Adrenal gland (tissue), 12 donors: ENCODE data around the gene USP2. TPM values are rescaled to one million over a fixed set of nuclear protein-coding genes. Genes with fewer than 3 reads are reported as not detected.

ENCODE experiments used
- DNase-seq, 7 donors: peaks; one replicate each; pipeline ENCODE4 v3.0.0-alpha.2; 2019 to 2020
- H3K27ac ChIP-seq, 5 donors: fragments of 200-600 bp; sonication (generic) in 4 of 5; 1 replicate in 3 of 5; 2 replicates in 2 of 5; pipeline versions ENCODE4 v1.5.1 to v1.8.0; 2016 to 2020; ENCODE audit warnings: mild to moderate bottlenecking in 1 of 5
- H3K27me3 ChIP-seq: fragments of 200-600 bp; 2 replicates; pipeline ENCODE4 v1.8.0; 2021
- H3K36me3 ChIP-seq, 2 donors: fragments of 200-600 bp; replicated peaks in 1 of 2; 1 replicate in 1 of 2; 2 replicates in 1 of 2; pipeline versions ENCODE4 v1.5.1 to v1.8.0; 2018 to 2022
- H3K4me1 ChIP-seq, 2 donors: fragments of 200-600 bp; replicated peaks in 1 of 2; 1 replicate in 1 of 2; 2 replicates in 1 of 2; pipeline versions ENCODE4 v1.5.1 to v1.8.0; 2018 to 2021
- H3K4me3 ChIP-seq, 4 donors: fragments of 200-600 bp; sonication (generic) in 3 of 4; one replicate each; pipeline ENCODE4 v1.5.1; 2016 to 2018
- H3K9me3 ChIP-seq, 3 donors: fragments of 200-600 bp; sonication (generic) in 1 of 3; replicated peaks in 1 of 3; 1 replicate in 2 of 3; 2 replicates in 1 of 3; pipeline versions ENCODE4 v1.5.1 to v1.8.0; 2016 to 2021
- POLR2A ChIP-seq, 2 donors: fragments of 450-650 bp; IDR thresholded peaks; one replicate each; pipeline ENCODE4 v1.6.1; 2017; ENCODE audit warnings: antibody characterized with exemption in 2 of 2, mild to moderate bottlenecking in 2 of 2, moderate library complexity in 1 of 2
- WGBS, 4 donors: extraction: QIAGEN DNeasy Blood & Tissue Kit in 2 of 4; methylation state at CpG; one replicate each; pipeline versions ENCODE4 v1.1.5 to v1.1.7; 2013 to 2017; 5-methylcytosine and 5-hydroxymethylcytosine counted together
- intact Hi-C, 2 donors: fragments of 100-400 bp; cut with DNase I; formaldehyde crosslinking; loops; one replicate each; pipeline versions ENCODE4 v1.14.1 to v1.15.0; 2022 to 2023
- polyA plus RNA-seq, 3 donors: library from polyadenylated mRNA; stranded (reverse); fragments of 200-250 nt in 2 of 3; fragments of 350-450 nt in 1 of 3; fragmentation: Illumina TruSeq in 1 of 3; extraction: RNeasy Lipid Tissue Mini Kit (QIAGEN cat#74804) in 1 of 3; gene quantifications; one replicate each; pipeline ENCODE4 v1.2.3, GENCODE V29; 2013 to 2014
- total RNA-seq, 9 donors: library from RNA; depleted of rRNA in 4 of 9; stranded (reverse); fragments of >200 nt in 4 of 9; fragments of 120-200 nt in 1 of 9; fragmentation: NEBNext Ultra II Directional in 1 of 9; extraction: Animal tissue kit (Norgen Biotek cat#: 25700) in 1 of 9; gene quantifications; one replicate each; pipeline versions ENCODE4 v1.1.0 to v1.2.4, GENCODE V29; 2013 to 2023
- TF ChIP-seq, protein P1 (sequence below), 6 experiments: fragments of 450-650 bp in 4 of 6; fragments of 200-600 bp in 2 of 6; sonication (generic) in 1 of 6; IDR thresholded peaks; 1 replicate in 5 of 6; 2 replicates in 1 of 6; pipeline versions ENCODE4 v1.5.1 to v1.8.0; 2016 to 2021; ENCODE audit warnings: antibody characterized with exemption in 6 of 6, mild to moderate bottlenecking in 2 of 6, moderate library complexity in 1 of 6
- donor health status: healthy with polysubstance abuse.
- donor health status: Bipolar disorder and iron deficiency.
- donor health status: DM: yes; HTN: yes; CAD: no.
- donor health status: DM: no; HTN: no; CAD: no.
- donor health status: DM: no; HTN: no; CAD: no.
- donor health status: DM: yes; HTN: yes; CAD: no.

Gene USP2
- total and polyA plus RNA-seq, 12 donors, result 1.8 to 28.7 (median 9.3) TPM

DNA sequence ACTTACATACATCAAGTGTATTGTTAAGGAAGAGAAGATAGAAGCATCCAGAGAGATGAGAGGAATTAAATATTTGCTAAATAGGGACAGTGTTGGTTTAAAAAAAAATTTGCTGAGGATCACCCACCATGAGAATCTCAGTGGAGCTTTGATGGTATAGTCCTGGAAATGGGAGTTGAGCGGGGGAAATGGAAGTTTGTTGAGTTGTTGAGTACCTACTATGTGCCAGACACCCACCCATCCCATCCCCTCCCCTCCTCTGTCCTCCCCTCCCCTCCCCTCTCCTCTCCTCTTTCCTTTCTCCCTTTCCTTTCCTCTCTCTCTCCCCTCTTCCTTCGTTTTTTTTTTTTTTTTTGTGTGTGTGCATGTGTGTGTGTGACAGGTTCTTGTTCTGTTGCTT is 30.3 kb downstream of the USP2 start:
- no peak for DNase-seq
- TF ChIP-seq POLR2A (IDR thresholded peaks at IDR 0.05), result no peak
- TF ChIP-seq, protein P1, sequence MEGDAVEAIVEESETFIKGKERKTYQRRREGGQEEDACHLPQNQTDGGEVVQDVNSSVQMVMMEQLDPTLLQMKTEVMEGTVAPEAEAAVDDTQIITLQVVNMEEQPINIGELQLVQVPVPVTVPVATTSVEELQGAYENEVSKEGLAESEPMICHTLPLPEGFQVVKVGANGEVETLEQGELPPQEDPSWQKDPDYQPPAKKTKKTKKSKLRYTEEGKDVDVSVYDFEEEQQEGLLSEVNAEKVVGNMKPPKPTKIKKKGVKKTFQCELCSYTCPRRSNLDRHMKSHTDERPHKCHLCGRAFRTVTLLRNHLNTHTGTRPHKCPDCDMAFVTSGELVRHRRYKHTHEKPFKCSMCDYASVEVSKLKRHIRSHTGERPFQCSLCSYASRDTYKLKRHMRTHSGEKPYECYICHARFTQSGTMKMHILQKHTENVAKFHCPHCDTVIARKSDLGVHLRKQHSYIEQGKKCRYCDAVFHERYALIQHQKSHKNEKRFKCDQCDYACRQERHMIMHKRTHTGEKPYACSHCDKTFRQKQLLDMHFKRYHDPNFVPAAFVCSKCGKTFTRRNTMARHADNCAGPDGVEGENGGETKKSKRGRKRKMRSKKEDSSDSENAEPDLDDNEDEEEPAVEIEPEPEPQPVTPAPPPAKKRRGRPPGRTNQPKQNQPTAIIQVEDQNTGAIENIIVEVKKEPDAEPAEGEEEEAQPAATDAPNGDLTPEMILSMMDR (IDR thresholded peaks at IDR 0.05), result no peak
- Histone ChIP-seq H3K4me3 (no peak overlapping the region), H3K9me3 (no peaks in the 10 kb centered on the region), H3K4me1 (peaks cover 3 to 7% of the 10 kb centered on the region in 2 donors), H3K36me3 (no peaks in the 10 kb centered on the region), H3K27me3 (no peaks in the 10 kb centered on the region), H3K27ac (no peak overlapping the region)
- WGBS, 4 donors, result 44 to 94% (median 49%) methylated on average over 1 to 2 of the region's 2 CpGs
- intact Hi-C loops, result loop anchor here in 1 of 2 donors (10.0 kb wide), 1 partner anchor 124 kb away; no protein-coding TSS in a partner anchor

DNA sequence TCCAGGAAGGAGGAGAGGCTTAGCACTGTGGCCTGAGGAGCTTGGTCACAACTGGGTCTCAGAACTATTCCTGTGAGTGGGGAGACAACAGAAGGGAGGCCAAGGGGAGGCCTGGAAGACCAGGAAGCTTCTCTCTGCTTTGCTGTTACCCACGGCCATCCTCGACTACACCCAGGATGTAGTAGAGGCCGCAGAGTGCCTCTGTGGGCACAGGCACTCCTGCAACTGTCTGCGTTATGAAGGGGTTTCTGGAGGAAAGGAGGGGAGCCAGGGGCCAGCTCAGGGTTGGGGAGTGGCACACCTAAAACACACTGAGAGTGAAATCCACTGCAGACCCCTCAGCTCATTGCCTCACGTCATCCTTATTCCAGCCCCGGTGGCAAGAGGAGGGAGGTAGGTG is 31.2 kb downstream of the USP2 start:
- no peaks in the 10 kb centered on the region for H3K36me3 ChIP-seq
- no peak overlapping the region for H3K4me3 ChIP-seq
- H3K4me1 ChIP-seq, result peaks cover 3 to 7% of the 10 kb centered on the region in 2 donors
- H3K27me3 ChIP-seq, result no peaks in the 10 kb centered on the region
- intact Hi-C loops, result loop anchor here in 1 of 2 donors (10.0 kb wide), 1 partner anchor 124 kb away; no protein-coding TSS in a partner anchor
- DNase-seq, result no peak
- 75 to 90% (median 82%) methylated on average over 2 to 6 of the region's 6 CpGs for WGBS, 4 donors
- H3K9me3 ChIP-seq, result no peaks in the 10 kb centered on the region
- TF ChIP-seq, protein P1 (IDR thresholded peaks at IDR 0.05), result no peak
- TF ChIP-seq POLR2A (IDR thresholded peaks at IDR 0.05), result no peak
- no peak overlapping the region for H3K27ac ChIP-seq

DNA sequence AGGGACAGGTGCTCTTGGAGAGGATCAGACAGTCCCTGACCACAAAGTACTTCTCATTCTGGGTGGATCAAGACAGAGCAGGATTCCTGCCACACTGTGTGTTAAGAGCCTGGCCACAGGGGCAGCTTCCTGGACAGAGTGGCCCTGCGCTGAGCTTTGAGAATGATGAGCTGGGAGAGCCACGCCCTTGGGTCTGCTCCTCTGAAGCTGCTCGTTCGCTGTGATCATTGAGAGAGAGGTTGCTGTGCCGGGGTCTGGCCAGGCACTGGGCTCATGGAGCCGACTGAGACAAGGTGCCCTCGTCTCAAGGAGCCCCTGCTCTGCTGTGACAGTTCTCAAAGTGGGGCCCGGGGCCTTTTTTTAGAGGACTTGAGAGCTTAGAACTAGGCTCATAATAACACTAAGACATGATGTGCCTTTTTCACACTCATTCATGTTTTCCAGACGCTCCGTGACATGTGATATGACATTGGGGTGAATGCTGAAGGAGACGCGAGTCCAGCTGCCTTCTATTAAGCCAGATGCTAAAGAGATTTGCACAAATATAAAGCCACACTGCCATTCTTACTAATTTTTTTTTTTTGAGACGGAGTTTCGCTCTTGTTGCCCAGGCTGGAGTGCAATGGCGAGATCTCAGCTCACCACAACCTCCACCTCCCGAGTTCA is 33.4 kb downstream of the USP2 start:
- Histone ChIP-seq H3K27me3 (no peaks in the 10 kb centered on the region), H3K4me1 (peaks cover 3 to 7% of the 10 kb centered on the region in 2 donors), H3K9me3 (no peaks in the 10 kb centered on the region), H3K27ac (no peak overlapping the region), H3K36me3 (no peaks in the 10 kb centered on the region), H3K4me3 (no peak overlapping the region)
- no peak for DNase-seq
- TF ChIP-seq, protein P1 (IDR thresholded peaks at IDR 0.05), result no peak
- no peak for TF ChIP-seq POLR2A (IDR thresholded peaks at IDR 0.05)
- 82 to 89% (median 85%) methylated on average over 15 to 16 of the region's 16 CpGs for WGBS, 4 donors
- intact Hi-C loops, result no loop called here

DNA sequence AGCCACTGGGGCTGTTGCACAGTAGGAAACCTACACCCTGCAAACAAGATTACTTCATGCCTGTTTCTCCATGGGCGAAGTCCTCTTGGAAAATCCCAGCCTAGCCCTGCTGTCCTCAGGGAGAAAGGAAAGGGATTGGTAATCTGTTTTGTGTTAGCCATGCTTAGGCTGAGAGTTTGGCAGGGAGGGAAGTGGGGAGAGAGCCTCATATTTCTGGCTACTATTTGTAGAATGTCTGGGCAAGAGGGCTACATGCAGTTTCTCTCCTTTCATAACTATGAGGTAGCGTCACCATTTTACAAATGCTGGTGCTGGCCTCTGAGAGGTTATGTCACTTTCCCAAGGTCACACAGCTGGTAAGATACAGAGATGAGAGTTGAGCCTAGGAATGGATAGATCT is 34.2 kb downstream of the USP2 start:
- peak in 2 of 7 donors; percentile 63 to 66 for DNase-seq
- intact Hi-C loops, result no loop called here
- Histone ChIP-seq H3K27ac (peak overlapping the region in 3 of 5 donors; percentile 32 to 79 (median 39)), H3K4me3 (no peak overlapping the region), H3K27me3 (no peaks in the 10 kb centered on the region), H3K9me3 (no peaks in the 10 kb centered on the region), H3K36me3 (no peaks in the 10 kb centered on the region), H3K4me1 (peaks cover 3 to 7% of the 10 kb centered on the region in 2 donors)
- peak in 1 of 2 donors; percentile 26 for TF ChIP-seq POLR2A (IDR thresholded peaks at IDR 0.05)
- TF ChIP-seq, protein P1 (IDR thresholded peaks at IDR 0.05), result no peak
- WGBS, 4 donors, result 58 to 69% (median 63%) methylated on average over 2 of the region's 2 CpGs
